Stimulated activated CD8-positive, alpha-beta memory T cell treated with anti-CD3 and anti-CD28 coated beads, Interleukin-7, amount 100 ng/mL, for 4 hours (primary cell): ENCODE data around the gene HEXIM2.

Source experiments
- DNase-seq, 2 donors: peaks; one replicate each; pipeline ENCODE4 v3.0.0-alpha.2; 2020; ENCODE audit warnings: low read depth in 2 of 2

The HEXIM2 gene

GRCh38 chr17:45143767-45144198 lies 17.9 kb upstream of the HEXIM2 start:
- DNase-seq: no peak

- DNase-seq: no peak
These were observed 17.3 kb upstream of the HEXIM2 start for GRCh38 chr17:45144199-45145034.

- DNase-seq: no peak
These were observed 16.7 kb upstream of the HEXIM2 start for GRCh38 chr17:45145035-45145389.

GRCh38 chr17:45146166-45146565 lies 15.5 kb upstream of the HEXIM2 start:
- DNase-seq: no peak

- no peak for DNase-seq
These were observed 15.1 kb upstream of the HEXIM2 start for GRCh38 chr17:45146592-45146889.

GRCh38 chr17:45146890-45147580 lies 14.6 kb upstream of the HEXIM2 start:
- DNase-seq: no peak

GRCh38 chr17:45147581-45148182 lies 14.0 kb upstream of the HEXIM2 start:
- DNase-seq: peak; percentile 66

- peak; percentile 99 for DNase-seq
These were observed 13.3 kb upstream of the HEXIM2 start, which contains the start of gene HEXIM1 for GRCh38 chr17:45148183-45149036. Gene HEXIM1, plus strand, starts transcription at chr17:45148475. Its CDS starts 716 bp downstream, at chr17:45149191.

- DNase-seq: peak; percentile 46 to 67
These were observed 12.5 kb upstream of the HEXIM2 start for GRCh38 chr17:45149037-45149668.

GRCh38 chr17:45149669-45150664 lies 11.7 kb upstream of the HEXIM2 start:
- no peak for DNase-seq

- no peak for DNase-seq
These were observed 10.5 kb upstream of the HEXIM2 start for GRCh38 chr17:45150911-45151809.

- DNase-seq: no peak
These were observed 6.6 kb upstream of the HEXIM2 start for GRCh38 chr17:45155029-45155428.

GRCh38 chr17:45155483-45155882 lies 6.2 kb upstream of the HEXIM2 start:
- DNase-seq: no peak

GRCh38 chr17:45156242-45156641 lies 5.4 kb upstream of the HEXIM2 start:
- DNase-seq: no peak

- peak; percentile 31 to 56 for DNase-seq
These were observed 1.0 kb upstream of the HEXIM2 start for GRCh38 chr17:45160447-45161287.

GRCh38 chr17:45162025-45162687 lies 481 bp downstream of the HEXIM2 start:
- DNase-seq: no peak

- DNase-seq: no peak
These were observed 3.1 kb downstream of the HEXIM2 start for GRCh38 chr17:45164734-45165269.
